ENCODE results near the gene YJU2.
"Not testable (repeated sequence)": the region's sequence is repeated elsewhere in the genome, so short reads cannot be mapped to it uniquely, and the experiment has no call there.

DNA sequence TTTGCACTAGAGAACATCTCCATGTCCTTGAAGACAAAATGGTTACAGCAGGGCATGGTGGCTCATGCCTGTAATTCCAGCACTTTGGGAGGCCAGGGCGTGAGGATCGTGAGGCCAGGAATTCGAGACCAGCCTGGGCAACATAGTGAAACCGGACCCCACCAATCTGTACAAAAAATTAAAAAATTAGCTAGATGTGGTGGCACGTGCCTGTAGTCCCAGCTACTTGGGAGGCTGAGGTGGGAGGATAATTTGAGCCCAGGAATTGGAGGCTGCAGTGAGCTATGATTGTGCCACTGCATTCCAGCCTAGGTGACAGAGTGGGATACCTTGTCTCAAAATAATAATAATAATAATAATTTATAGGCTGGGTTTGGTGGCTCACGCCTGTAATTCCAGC is 16.6 kb upstream of the YJU2 start:
- TF ChIP-seq, protein P1, sequence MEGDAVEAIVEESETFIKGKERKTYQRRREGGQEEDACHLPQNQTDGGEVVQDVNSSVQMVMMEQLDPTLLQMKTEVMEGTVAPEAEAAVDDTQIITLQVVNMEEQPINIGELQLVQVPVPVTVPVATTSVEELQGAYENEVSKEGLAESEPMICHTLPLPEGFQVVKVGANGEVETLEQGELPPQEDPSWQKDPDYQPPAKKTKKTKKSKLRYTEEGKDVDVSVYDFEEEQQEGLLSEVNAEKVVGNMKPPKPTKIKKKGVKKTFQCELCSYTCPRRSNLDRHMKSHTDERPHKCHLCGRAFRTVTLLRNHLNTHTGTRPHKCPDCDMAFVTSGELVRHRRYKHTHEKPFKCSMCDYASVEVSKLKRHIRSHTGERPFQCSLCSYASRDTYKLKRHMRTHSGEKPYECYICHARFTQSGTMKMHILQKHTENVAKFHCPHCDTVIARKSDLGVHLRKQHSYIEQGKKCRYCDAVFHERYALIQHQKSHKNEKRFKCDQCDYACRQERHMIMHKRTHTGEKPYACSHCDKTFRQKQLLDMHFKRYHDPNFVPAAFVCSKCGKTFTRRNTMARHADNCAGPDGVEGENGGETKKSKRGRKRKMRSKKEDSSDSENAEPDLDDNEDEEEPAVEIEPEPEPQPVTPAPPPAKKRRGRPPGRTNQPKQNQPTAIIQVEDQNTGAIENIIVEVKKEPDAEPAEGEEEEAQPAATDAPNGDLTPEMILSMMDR (IDR thresholded peaks at IDR 0.05): not testable (repeated sequence)
- TF ChIP-seq POLR2A, EP300 (IDR thresholded peaks at IDR 0.05): not testable (repeated sequence)
